Activated T-helper 2 cell treated with anti-CD3 and anti-CD28 coated beads, Interferon-gamma antibody, Interleukin-2, Interleukin-4, amounts not matched to agents 10 μg/mL and 5 μg/mL and 100 μg/mL, durations not matched to agents 14 hours and 24 hours and 36 hours (primary cell): ENCODE results near the gene HMG20A. TPM values are rescaled to one million over a fixed set of nuclear protein-coding genes. Genes with fewer than 3 reads are reported as not detected.

Experiments used
- DNase-seq: peaks from one replicate; pipeline ENCODE4 v3.0.0; 2021; ENCODE audit warnings: low spot score
- H3K27ac Mint-ChIP-seq: one replicate; pipeline ENCODE4 v1.8.0; 2021; ENCODE audit warnings: mixed read lengths
- H3K27me3 Mint-ChIP-seq: one replicate; pipeline ENCODE4 v1.8.0; 2021; ENCODE audit warnings: low read depth, mixed read lengths
- H3K36me3 Mint-ChIP-seq: one replicate; pipeline ENCODE4 v1.8.0; 2021; ENCODE audit warnings: low read depth, mixed read lengths
- H3K4me1 Mint-ChIP-seq: one replicate; pipeline ENCODE4 v1.8.0; 2021; ENCODE audit warnings: low read depth, mixed read lengths
- H3K4me3 Mint-ChIP-seq: one replicate; pipeline ENCODE4 v1.8.0; 2021; ENCODE audit warnings: low read depth, mild to moderate bottlenecking, moderate library complexity, mixed read lengths
- H3K9me3 Mint-ChIP-seq: one replicate; pipeline ENCODE4 v1.8.0; 2021; ENCODE audit warnings: mixed read lengths
- intact Hi-C: fragments of 100-400 bp; cut with micrococcal nuclease; formaldehyde crosslinking; loops from one replicate; pipeline ENCODE4 v1.15.1; 2023
- total RNA-seq: library from RNA; stranded (reverse); gene quantifications from 2 replicates; pipeline ENCODE4 v1.2.3, GENCODE V29; 2022

Gene HMG20A
- total RNA-seq, 1 donor from 2014 or later: 43.8 TPM

DNA sequence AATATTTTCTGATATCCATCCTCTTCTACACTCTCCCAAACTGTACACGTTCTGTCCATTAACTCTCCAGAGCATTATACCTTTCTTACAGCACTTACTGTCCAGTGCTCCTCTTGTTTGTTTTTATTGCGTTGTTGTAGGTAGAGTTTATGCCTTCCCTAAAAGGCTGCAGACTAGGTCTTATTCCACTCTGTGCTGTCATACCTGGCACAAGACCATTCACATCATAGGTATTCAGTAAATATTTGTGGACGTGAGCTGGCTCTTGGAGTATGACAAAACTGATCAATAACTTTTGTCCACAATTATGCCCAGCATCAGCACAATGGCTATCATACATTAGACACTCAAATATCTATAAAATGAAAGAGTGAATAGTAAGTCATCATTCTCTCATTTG, 4.4 kb downstream of the HMG20A start:
- no peak overlapping the region for H3K4me3 Mint-ChIP-seq
- intact Hi-C loops: no loop called here
- peaks cover 46% of the 10 kb centered on the region for H3K4me1 Mint-ChIP-seq
- DNase-seq: no peak
- no peaks in the 10 kb centered on the region for H3K36me3 Mint-ChIP-seq
- H3K27ac Mint-ChIP-seq: no peak overlapping the region
- no peaks in the 10 kb centered on the region for H3K9me3 Mint-ChIP-seq
- no peaks in the 10 kb centered on the region for H3K27me3 Mint-ChIP-seq

DNA sequence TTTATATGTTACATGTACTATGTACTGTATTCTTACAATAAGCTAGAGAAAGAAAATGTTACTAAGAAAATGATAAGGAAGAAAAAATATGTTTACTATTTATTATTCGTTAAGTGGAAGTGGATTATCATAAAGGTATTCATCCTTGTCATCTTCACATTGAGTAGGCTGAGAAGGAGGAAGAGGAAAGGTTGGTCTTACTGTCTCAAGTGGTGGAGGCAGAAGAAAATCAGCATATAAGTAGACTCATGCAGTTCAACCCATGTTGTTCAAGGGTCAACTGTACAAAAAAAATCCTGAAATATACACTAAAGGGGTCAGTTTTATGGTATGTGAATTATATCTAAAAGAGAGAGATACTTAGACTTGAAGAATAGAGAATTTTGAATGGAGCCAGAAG, 5.7 kb downstream of the HMG20A start:
- no peak overlapping the region for H3K27ac Mint-ChIP-seq
- H3K4me3 Mint-ChIP-seq: no peak overlapping the region
- H3K4me1 Mint-ChIP-seq: peaks cover 52% of the 10 kb centered on the region
- no peaks in the 10 kb centered on the region for H3K27me3 Mint-ChIP-seq
- DNase-seq: no peak
- intact Hi-C loops: no loop called here
- H3K9me3 Mint-ChIP-seq: no peaks in the 10 kb centered on the region
- H3K36me3 Mint-ChIP-seq: peaks cover 5% of the 10 kb centered on the region

DNA sequence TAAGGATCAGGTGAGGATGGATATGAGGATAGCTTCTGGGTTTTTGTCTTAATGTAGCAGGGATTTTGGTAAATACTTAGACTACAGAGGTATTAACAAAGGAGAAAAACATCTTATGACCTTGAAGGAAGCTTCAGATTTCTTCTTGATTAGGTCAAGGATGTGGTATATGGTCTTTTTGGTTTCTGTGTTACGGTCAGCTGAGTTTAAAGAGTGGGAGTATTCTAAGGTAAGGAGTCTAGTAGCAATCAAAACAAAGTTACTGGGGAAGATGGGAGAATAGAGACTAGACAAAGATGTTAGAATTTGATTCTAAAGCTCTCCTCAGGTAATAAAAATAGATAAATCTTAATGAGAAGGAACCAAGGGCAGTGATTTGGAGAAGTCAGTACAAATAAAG, 6.2 kb downstream of the HMG20A start:
- Mint-ChIP-seq H3K4me3 (no peak overlapping the region), H3K27me3 (no peaks in the 10 kb centered on the region), H3K9me3 (no peaks in the 10 kb centered on the region), H3K36me3 (peaks cover 5% of the 10 kb centered on the region), H3K4me1 (peaks cover 47% of the 10 kb centered on the region), H3K27ac (no peak overlapping the region)
- no peak for DNase-seq
- intact Hi-C loops: no loop called here

DNA sequence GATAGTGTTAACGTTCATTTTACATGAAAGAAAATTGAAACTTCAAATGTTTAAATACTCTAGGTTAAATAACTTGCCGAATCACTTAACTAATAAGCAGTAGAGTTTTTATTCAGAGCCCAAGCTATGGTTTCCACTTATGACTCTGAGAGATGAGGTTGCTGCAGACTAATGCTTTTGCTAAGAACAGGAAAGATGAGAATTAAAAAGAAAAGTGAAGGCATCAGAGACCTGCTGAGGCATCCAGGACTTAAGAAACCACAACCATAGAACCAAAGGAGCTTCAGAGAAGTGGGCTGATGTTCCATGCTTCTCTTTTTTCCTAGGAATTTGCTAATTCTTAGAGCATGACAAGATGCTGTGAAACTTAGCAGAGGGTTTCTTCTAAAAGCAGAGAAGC, 9.5 kb downstream of the HMG20A start:
- H3K27me3 Mint-ChIP-seq: no peaks in the 10 kb centered on the region
- no peak for DNase-seq
- peaks cover 36% of the 10 kb centered on the region for H3K4me1 Mint-ChIP-seq
- peaks cover 5% of the 10 kb centered on the region for H3K36me3 Mint-ChIP-seq
- no peak overlapping the region for H3K4me3 Mint-ChIP-seq
- no peaks in the 10 kb centered on the region for H3K9me3 Mint-ChIP-seq
- intact Hi-C loops: loop anchor here (1.0 kb wide), 1 partner anchor 21 kb away; no protein-coding TSS in a partner anchor
- H3K27ac Mint-ChIP-seq: no peak overlapping the region

DNA sequence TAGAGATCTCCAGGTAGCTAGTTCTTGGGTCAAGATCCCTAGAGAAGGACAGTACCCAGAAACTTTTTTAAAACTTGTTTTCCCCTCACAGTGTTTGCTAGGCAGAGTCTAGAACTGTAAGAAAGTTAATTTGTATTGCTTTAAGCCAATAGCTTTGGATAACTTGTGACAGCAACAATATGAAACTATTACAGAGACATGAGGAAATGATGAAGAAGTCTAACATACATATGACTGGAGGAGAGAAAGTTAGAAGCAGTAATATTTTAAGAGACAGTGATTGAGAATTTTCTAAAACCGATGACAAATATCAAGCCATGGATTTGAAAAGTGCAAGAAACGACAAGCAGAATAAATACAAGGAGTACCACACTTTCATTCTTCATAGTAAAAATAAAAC, 10.0 kb downstream of the HMG20A start:
- no peak overlapping the region for H3K27ac Mint-ChIP-seq
- H3K4me3 Mint-ChIP-seq: no peak overlapping the region
- H3K27me3 Mint-ChIP-seq: no peaks in the 10 kb centered on the region
- no peaks in the 10 kb centered on the region for H3K9me3 Mint-ChIP-seq
- intact Hi-C loops: loop anchor here (1.0 kb wide), 1 partner anchor 21 kb away; no protein-coding TSS in a partner anchor
- H3K4me1 Mint-ChIP-seq: peaks cover 32% of the 10 kb centered on the region
- H3K36me3 Mint-ChIP-seq: peaks cover 5% of the 10 kb centered on the region
- DNase-seq: no peak

DNA sequence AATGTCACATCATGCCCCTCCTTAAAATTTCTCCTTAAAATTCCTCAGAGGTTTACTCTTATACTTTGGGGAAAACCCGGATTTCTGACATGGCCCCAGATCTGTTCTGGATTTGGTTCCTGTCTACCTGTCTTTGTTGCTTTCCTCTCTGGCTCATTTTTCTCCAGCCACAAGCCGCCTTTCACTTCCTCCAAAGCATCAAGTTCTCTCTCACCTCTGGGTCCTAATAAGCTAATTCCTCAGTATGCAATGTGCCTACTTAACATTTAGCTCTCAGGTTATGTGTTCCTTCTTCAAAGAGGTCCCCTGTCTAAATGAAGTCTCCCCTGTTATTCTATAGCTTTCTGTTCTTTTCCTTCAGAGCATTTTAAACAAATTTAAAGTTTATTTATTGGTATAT, 16.1 kb downstream of the HMG20A start:
- Mint-ChIP-seq H3K9me3 (no peaks in the 10 kb centered on the region), H3K27me3 (no peaks in the 10 kb centered on the region), H3K4me3 (no peak overlapping the region), H3K4me1 (peaks cover 10% of the 10 kb centered on the region), H3K36me3 (peaks cover 13% of the 10 kb centered on the region), H3K27ac (no peak overlapping the region)
- intact Hi-C loops: no loop called here
- no peak for DNase-seq

DNA sequence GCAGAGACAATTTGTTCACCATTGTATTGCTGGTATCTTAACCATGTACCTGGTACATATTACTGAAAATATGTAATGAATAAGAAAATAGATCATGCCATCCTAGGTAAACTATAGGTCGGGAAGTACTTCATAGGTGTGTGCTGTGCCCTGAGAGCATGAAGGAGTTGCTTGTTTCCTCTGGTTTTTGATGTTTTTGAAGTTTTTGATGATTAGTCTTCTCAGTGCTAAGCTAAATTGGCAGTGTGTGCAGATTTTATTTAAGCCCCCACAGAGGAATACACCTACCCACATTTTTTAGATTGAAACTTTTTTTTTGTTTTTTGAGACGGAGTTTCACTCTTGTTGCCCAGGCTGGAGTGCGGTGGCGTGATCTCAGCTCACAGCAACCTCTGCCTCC, 16.6 kb downstream of the HMG20A start:
- peaks cover 13% of the 10 kb centered on the region for H3K36me3 Mint-ChIP-seq
- DNase-seq: no peak
- H3K4me1 Mint-ChIP-seq: peaks cover 10% of the 10 kb centered on the region
- H3K4me3 Mint-ChIP-seq: no peak overlapping the region
- intact Hi-C loops: no loop called here
- no peaks in the 10 kb centered on the region for H3K9me3 Mint-ChIP-seq
- H3K27ac Mint-ChIP-seq: no peak overlapping the region
- no peaks in the 10 kb centered on the region for H3K27me3 Mint-ChIP-seq

DNA sequence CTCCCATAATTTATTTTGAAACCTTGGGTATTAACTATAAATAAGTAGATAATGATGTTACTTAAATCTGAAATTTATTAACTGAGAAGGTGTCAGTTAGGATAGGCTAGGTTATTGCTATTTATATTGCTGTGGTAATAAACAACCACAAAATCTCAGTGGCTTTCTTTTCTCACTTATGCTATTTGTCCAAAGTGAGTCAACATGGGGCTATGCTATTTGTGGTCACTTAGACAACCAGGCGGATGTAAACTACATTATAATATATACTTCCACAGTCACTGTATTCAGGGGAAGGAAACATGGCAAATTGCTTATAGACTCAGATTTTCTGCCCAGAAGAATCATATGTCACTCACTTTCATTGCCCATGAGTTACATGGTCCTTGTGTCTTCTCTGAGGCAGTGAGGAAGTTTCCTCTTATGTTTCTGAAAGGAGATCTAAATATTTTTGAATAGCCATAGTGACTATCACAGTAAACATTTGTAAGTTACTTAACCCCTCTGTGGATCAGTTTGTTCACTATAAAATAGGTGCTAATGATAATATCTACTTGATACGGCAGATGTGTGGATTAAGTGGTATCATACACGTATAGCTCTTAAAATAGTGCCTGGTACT, 19.8 kb downstream of the HMG20A start:
- no peak overlapping the region for H3K4me3 Mint-ChIP-seq
- peaks cover 13% of the 10 kb centered on the region for H3K36me3 Mint-ChIP-seq
- intact Hi-C loops: no loop called here

DNA sequence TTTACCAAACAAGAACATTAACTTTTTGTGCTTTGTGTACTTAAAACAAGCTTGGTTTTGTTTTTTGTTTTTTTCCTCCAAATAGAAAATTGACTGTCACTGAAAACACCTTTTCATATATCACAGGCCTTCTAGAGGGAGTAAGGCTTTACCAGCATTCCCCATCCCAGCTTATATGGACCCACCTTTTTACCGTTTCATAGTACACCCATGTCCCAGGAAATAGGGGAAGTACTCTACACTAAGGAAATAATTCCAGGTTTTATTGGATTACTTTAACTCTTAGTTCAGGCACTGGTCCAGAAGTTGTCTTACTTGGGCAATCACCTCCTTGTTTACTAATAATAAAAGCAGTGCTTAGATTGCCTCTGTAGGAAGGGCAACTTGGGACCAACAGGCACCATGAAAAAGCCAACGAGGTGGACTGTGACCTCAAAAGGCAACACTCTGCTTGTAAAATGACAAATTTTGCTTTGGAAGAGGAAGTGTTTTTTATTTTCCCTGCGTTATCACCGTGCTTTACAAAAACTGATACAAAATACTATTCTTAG, 26.2 kb downstream of the HMG20A start:
- H3K27ac Mint-ChIP-seq: no peak overlapping the region
- intact Hi-C loops: no loop called here
- no peaks in the 10 kb centered on the region for H3K9me3 Mint-ChIP-seq
- no peak for DNase-seq
- H3K4me3 Mint-ChIP-seq: no peak overlapping the region
- peaks cover 8% of the 10 kb centered on the region for H3K4me1 Mint-ChIP-seq
- H3K36me3 Mint-ChIP-seq: peaks cover 6% of the 10 kb centered on the region
- H3K27me3 Mint-ChIP-seq: no peaks in the 10 kb centered on the region

More for the DNA sequence above, 19.8 kb downstream of the HMG20A start:
- no peaks in the 10 kb centered on the region for H3K27me3 Mint-ChIP-seq
- H3K9me3 Mint-ChIP-seq: no peaks in the 10 kb centered on the region
- DNase-seq: no peak
- no peak overlapping the region for H3K27ac Mint-ChIP-seq
- H3K4me1 Mint-ChIP-seq: peaks cover 14% of the 10 kb centered on the region

DNA sequence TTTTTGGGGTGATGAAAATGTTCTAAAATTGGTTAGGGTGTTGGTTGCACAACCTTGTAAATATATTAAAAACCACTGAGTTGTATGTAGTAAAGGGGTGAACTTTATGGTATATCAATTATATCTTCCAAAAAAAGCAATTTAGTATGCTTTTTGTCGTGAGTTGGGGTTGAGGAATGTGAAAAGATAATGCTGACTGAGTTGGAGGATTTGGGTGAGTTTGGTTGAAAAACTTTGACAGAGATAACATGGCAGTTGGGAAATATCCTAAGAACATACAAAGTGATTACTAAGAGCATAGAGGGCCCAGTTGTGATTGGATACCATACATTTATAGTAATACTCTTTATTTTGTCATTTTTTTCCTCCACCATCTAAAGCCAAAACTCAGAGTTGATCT, 33.6 kb downstream of the HMG20A start:
- intact Hi-C loops: no loop called here
- peaks cover 11% of the 10 kb centered on the region for H3K36me3 Mint-ChIP-seq
- H3K27ac Mint-ChIP-seq: no peak overlapping the region
- peaks cover 23% of the 10 kb centered on the region for H3K4me1 Mint-ChIP-seq
- H3K27me3 Mint-ChIP-seq: no peaks in the 10 kb centered on the region
- no peak overlapping the region for H3K4me3 Mint-ChIP-seq
- no peak for DNase-seq
- no peaks in the 10 kb centered on the region for H3K9me3 Mint-ChIP-seq

DNA sequence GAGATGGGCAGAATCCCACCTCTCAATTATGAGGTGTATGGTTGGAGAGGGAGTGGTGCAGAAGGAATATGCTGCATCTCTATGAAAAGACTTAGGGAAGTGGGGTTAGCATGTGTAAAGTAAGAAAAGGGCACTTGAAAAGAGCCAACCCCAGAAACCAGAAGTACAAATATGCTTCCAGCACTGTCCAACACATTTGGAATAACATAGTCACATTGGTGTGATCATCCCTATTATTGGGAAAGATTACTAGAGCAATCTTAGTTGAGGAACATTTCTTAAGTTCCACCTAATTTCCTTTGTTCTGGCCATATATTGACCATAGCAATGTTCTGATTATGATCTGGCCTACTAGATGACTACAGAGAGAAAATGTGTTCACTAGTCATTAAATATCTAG, 34.3 kb downstream of the HMG20A start:
- Mint-ChIP-seq H3K36me3 (peaks cover 14% of the 10 kb centered on the region), H3K9me3 (no peaks in the 10 kb centered on the region), H3K4me1 (peaks cover 23% of the 10 kb centered on the region), H3K4me3 (no peak overlapping the region), H3K27ac (no peak overlapping the region), H3K27me3 (no peaks in the 10 kb centered on the region)
- DNase-seq: no peak
- intact Hi-C loops: loop anchor here (5.0 kb wide), 1 partner anchor 38 kb away; no protein-coding TSS in a partner anchor

DNA sequence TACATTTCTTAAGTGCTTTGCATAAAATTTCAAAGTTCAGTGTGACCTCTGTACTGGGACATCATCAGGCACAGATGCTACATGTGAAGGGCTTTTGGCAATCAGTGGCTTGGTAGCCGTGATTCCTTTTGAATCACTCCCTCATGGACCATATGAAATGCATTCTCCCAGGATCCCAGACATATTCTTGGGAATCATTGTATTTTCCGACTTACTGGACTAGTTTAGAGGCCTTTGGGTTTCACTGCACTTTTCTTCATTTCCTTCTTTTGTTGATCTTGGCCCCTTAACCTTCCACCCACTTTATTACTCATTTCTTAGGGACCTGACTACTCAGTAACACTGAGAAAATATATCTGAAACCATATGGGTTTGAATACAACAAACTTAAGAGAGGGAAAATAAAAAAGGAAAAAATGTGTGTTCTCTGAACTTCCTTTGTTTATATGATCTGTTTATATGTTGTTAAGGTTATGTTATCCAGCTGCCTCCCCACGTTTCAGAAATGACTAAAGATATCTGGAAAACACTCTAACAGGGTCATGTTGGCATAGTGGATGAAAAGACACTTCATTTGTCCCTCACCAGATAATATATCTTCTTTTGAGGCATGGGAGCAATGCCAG, 35.1 kb downstream of the HMG20A start:
- H3K4me1 Mint-ChIP-seq: peaks cover 23% of the 10 kb centered on the region
- H3K4me3 Mint-ChIP-seq: no peak overlapping the region
- peaks cover 20% of the 10 kb centered on the region for H3K36me3 Mint-ChIP-seq
- peak overlapping the region; percentile 30 for H3K27ac Mint-ChIP-seq
- intact Hi-C loops: loop anchor here (5.0 kb wide), 1 partner anchor 39 kb away; no protein-coding TSS in a partner anchor
- H3K27me3 Mint-ChIP-seq: no peaks in the 10 kb centered on the region
- DNase-seq: no peak
- H3K9me3 Mint-ChIP-seq: no peaks in the 10 kb centered on the region

DNA sequence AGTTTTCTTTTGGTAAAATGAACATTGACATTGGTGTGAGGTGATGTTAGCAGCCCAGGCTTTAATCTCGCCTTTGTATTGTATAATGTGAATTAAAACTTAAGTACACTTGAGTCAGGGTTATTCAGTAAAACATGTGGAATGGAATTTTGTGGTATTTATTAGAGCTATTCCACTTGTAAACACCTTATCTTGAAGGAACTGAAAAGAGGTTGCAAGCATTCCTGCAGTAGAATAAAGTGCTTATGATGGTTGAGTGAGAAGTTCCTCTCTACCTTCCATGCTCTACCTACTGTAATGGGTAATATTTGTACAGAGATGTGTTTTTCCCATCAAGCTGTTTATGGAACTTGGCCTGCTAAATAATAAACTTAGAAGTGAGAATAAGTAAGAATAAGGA, 36.1 kb downstream of the HMG20A start:
- intact Hi-C loops: loop anchor here (5.0 kb wide), 1 partner anchor 39 kb away; no protein-coding TSS in a partner anchor
- no peaks in the 10 kb centered on the region for H3K27me3 Mint-ChIP-seq
- peaks cover 23% of the 10 kb centered on the region for H3K4me1 Mint-ChIP-seq
- no peak overlapping the region for H3K27ac Mint-ChIP-seq
- no peak for DNase-seq
- peaks cover 26% of the 10 kb centered on the region for H3K36me3 Mint-ChIP-seq
- H3K9me3 Mint-ChIP-seq: no peaks in the 10 kb centered on the region
- H3K4me3 Mint-ChIP-seq: no peak overlapping the region
